ENCODE measurements around the gene MAP3K4. TPM values are rescaled to one million over a fixed set of nuclear protein-coding genes. Genes with fewer than 3 reads are reported as not detected.

MAP3K4 gene
- total RNA-seq, 1 donor from 2014 or later = 27.7 TPM

- peak; percentile 32 for DNase-seq (ENCODE audit: low read depth)
Observed at GRCh38 chr6:161079566-161080262, 88.1 kb downstream of the MAP3K4 start.

GRCh38 chr6:161080263-161080970 lies 88.8 kb downstream of the MAP3K4 start:
- no peak for DNase-seq (ENCODE audit: low read depth)

- DNase-seq (ENCODE audit: low read depth) = no peak
Observed at GRCh38 chr6:161082215-161082614, 90.6 kb downstream of the MAP3K4 start.

GRCh38 chr6:161085246-161085645 lies 93.7 kb downstream of the MAP3K4 start:
- no peak for DNase-seq (ENCODE audit: low read depth)

GRCh38 chr6:161088676-161089328 lies 97.2 kb downstream of the MAP3K4 start:
- DNase-seq (ENCODE audit: low read depth) = peak; percentile 45

GRCh38 chr6:161091151-161091550 lies 99.6 kb downstream of the MAP3K4 start:
- DNase-seq (ENCODE audit: low read depth) = no peak

- DNase-seq (ENCODE audit: low read depth) = no peak
Observed at GRCh38 chr6:161091972-161092701, 100.6 kb downstream of the MAP3K4 start.

GRCh38 chr6:161094955-161095354 lies 103.4 kb downstream of the MAP3K4 start:
- no peak for DNase-seq (ENCODE audit: low read depth)

GRCh38 chr6:161095916-161096315 lies 104.3 kb downstream of the MAP3K4 start:
- no peak for DNase-seq (ENCODE audit: low read depth)

- peak; percentile 3 for DNase-seq (ENCODE audit: low read depth)
Observed at GRCh38 chr6:161100072-161100471, 108.5 kb downstream of the MAP3K4 start.

GRCh38 chr6:161101517-161101916 lies 109.9 kb downstream of the MAP3K4 start:
- no peak for DNase-seq (ENCODE audit: low read depth)

- no peak for DNase-seq (ENCODE audit: low read depth)
Observed at GRCh38 chr6:161103475-161103874, 111.9 kb downstream of the MAP3K4 start.

- DNase-seq (ENCODE audit: low read depth) = no peak
Observed at GRCh38 chr6:161104966-161105365, 113.4 kb downstream of the MAP3K4 start.

GRCh38 chr6:161105408-161105807 lies 113.8 kb downstream of the MAP3K4 start:
- no peak for DNase-seq (ENCODE audit: low read depth)

GRCh38 chr6:161107779-161108730 lies 116.5 kb downstream of the MAP3K4 start:
- no peak for DNase-seq (ENCODE audit: low read depth)

GRCh38 chr6:161108916-161109315 lies 117.3 kb downstream of the MAP3K4 start:
- no peak for DNase-seq (ENCODE audit: low read depth)

- DNase-seq (ENCODE audit: low read depth) = no peak
Observed at GRCh38 chr6:161109366-161109765, 117.8 kb downstream of the MAP3K4 start.

- DNase-seq (ENCODE audit: low read depth) = no peak
Observed at GRCh38 chr6:161110028-161110779, 118.6 kb downstream of the MAP3K4 start.

- DNase-seq (ENCODE audit: low read depth) = no peak
Observed at GRCh38 chr6:161111261-161111660, 119.7 kb downstream of the MAP3K4 start.

GRCh38 chr6:161115468-161115867 lies 123.9 kb downstream of the MAP3K4 start:
- no peak for DNase-seq (ENCODE audit: low read depth)
